Mesenchymal stem cell (in vitro differentiated cells and primary cell): Measurements from ENCODE around the gene PPP1R14D.
A peak's percentile ranks its signal among the peaks of the same experiment; 100 is the strongest.

Experiments used
- DNase-seq: peaks from one replicate; pipeline ENCODE4 v3.0.0-alpha.2; 2013
- H2AFZ ChIP-seq: one replicate; pipeline ENCODE4 v1.6.1; 2013; ENCODE audit warnings: low read depth, mild to moderate bottlenecking, control low read depth, inconsistent platforms, low read length, moderate library complexity
- H2AK5ac ChIP-seq: 2 replicates; pipeline ENCODE4 v1.6.1; 2013; ENCODE audit warnings: low read length, moderate library complexity, mild to moderate bottlenecking, inconsistent platforms; ENCODE audit not compliant: severe bottlenecking
- H2BK120ac ChIP-seq: one replicate; pipeline ENCODE4 v1.6.1; 2013; ENCODE audit warnings: low read depth, mild to moderate bottlenecking, inconsistent platforms, low read length, moderate library complexity
- H2BK12ac ChIP-seq, 2 experiments: one replicate each; pipeline ENCODE4 v1.6.1; 2013; ENCODE audit warnings: inconsistent platforms in 2 of 2, low read length in 2 of 2, mild to moderate bottlenecking in 2 of 2, moderate library complexity in 2 of 2, control low read depth in 1 of 2
- H2BK15ac ChIP-seq: one replicate; pipeline ENCODE4 v1.6.1; 2013; ENCODE audit warnings: mild to moderate bottlenecking, low read depth, inconsistent platforms; ENCODE audit not compliant: poor library complexity, severe bottlenecking
- H2BK5ac ChIP-seq: 2 replicates; pipeline ENCODE4 v1.6.1; 2013; ENCODE audit warnings: low read depth, mild to moderate bottlenecking, low read length, control low read depth, inconsistent platforms; ENCODE audit not compliant: poor library complexity, severe bottlenecking
- H3K14ac ChIP-seq, 2 experiments: one replicate each; pipeline ENCODE4 v1.6.1; 2013; ENCODE audit warnings: inconsistent platforms in 2 of 2, low read length in 2 of 2, control low read depth in 1 of 2, mild to moderate bottlenecking in 1 of 2, moderate library complexity in 1 of 2
- H3K18ac ChIP-seq, 2 experiments: one replicate each; pipeline ENCODE4 v1.6.1; 2013; ENCODE audit warnings: inconsistent platforms in 2 of 2, low read length in 2 of 2, control low read depth in 1 of 2, low read depth in 1 of 2, mild to moderate bottlenecking in 1 of 2
- H3K23ac ChIP-seq, 2 experiments: one replicate each; pipeline ENCODE4 v1.6.1; 2013; ENCODE audit warnings: inconsistent platforms in 2 of 2, low read length in 2 of 2, mild to moderate bottlenecking in 2 of 2, moderate library complexity in 2 of 2, control low read depth in 1 of 2
- H3K27ac ChIP-seq: 2 replicates; pipeline ENCODE4 v1.5.1; 2013; ENCODE audit warnings: mild to moderate bottlenecking, moderate library complexity, low read length, control low read depth, inconsistent platforms; ENCODE audit not compliant: poor library complexity, severe bottlenecking
- H3K27me3 ChIP-seq, 2 experiments: 2 replicates each; pipeline versions ENCODE4 v1.6.1 to v1.7.0; 2013; ENCODE audit warnings: low read length in 2 of 2, mild to moderate bottlenecking in 2 of 2, moderate library complexity in 2 of 2, control low read depth in 1 of 2, inconsistent platforms in 1 of 2; ENCODE audit not compliant: control insufficient read depth in 1 of 2, insufficient read depth in 1 of 2
- H3K36me3 ChIP-seq, 2 experiments: 2 replicates each; pipeline versions ENCODE4 v1.6.1 to v1.7.0; 2013; ENCODE audit warnings: low read length in 2 of 2, control low read depth in 1 of 2, inconsistent platforms in 1 of 2, low read depth in 1 of 2, mild to moderate bottlenecking in 1 of 2; ENCODE audit not compliant: insufficient read depth in 2 of 2, control insufficient read depth in 1 of 2
- H3K4ac ChIP-seq, 2 experiments: one replicate each; pipeline ENCODE4 v1.6.1; 2013; ENCODE audit warnings: inconsistent platforms in 2 of 2, low read length in 2 of 2, mild to moderate bottlenecking in 2 of 2, moderate library complexity in 2 of 2, control low read depth in 1 of 2, low read depth in 1 of 2
- H3K4me1 ChIP-seq: 2 replicates; pipeline ENCODE4 v1.6.1; 2013; ENCODE audit warnings: low read depth, low read length, control low read depth; ENCODE audit not compliant: control insufficient read depth, insufficient read depth
- H3K4me2 ChIP-seq: 2 replicates; pipeline ENCODE4 v1.6.1; 2013; ENCODE audit warnings: low read length, mild to moderate bottlenecking, inconsistent platforms; ENCODE audit not compliant: poor library complexity, severe bottlenecking
- H3K4me3 ChIP-seq, 2 experiments: 2 replicates each; pipeline versions ENCODE4 v1.5.1 to v1.7.0; 2013; ENCODE audit warnings: low read length in 2 of 2, mild to moderate bottlenecking in 2 of 2, control low read depth in 1 of 2, low read depth in 1 of 2; ENCODE audit not compliant: insufficient read depth in 1 of 2
- H3K79me1 ChIP-seq: replicated peaks from 2 replicates; pipeline ENCODE4 v1.6.1; 2013; ENCODE audit warnings: mild to moderate bottlenecking, control low read depth, low read length, inconsistent platforms; ENCODE audit not compliant: poor library complexity, severe bottlenecking
- H3K9ac ChIP-seq: 2 replicates; pipeline ENCODE4 v1.7.0; 2013; ENCODE audit warnings: mild to moderate bottlenecking, low read length, moderate library complexity
- H3K9me3 ChIP-seq: 2 replicates; pipeline ENCODE4 v1.7.0; 2013; ENCODE audit warnings: mild to moderate bottlenecking, low read length; ENCODE audit not compliant: control insufficient read depth
- H4K8ac ChIP-seq: one replicate; pipeline ENCODE4 v1.6.1; 2013; ENCODE audit warnings: inconsistent platforms, mild to moderate bottlenecking, low read length, moderate library complexity
- H4K91ac ChIP-seq: one replicate; pipeline ENCODE4 v1.6.1; 2013; ENCODE audit warnings: mild to moderate bottlenecking, low read length, inconsistent platforms
- WGBS: methylation state at CpG from one replicate; pipeline ENCODE4 v1.1.7; 2013; ENCODE audit warnings: mixed read lengths; 5-methylcytosine and 5-hydroxymethylcytosine counted together

The PPP1R14D gene

GRCh38 chr15:40767838-40768500 is 60.5 kb downstream of the PPP1R14D start:
- H2BK120ac ChIP-seq = no peak overlapping the region
- no peak overlapping the region for H3K14ac ChIP-seq
- peaks cover 19 to 35% of the 10 kb centered on the region in 2 experiments for H3K36me3 ChIP-seq
- H3K4me1 ChIP-seq = peaks cover 82% of the 10 kb centered on the region
- H3K9me3 ChIP-seq = no peaks in the 10 kb centered on the region
- H3K23ac ChIP-seq = no peak overlapping the region
- H3K27me3 ChIP-seq = no peaks in the 10 kb centered on the region
- no peak overlapping the region for H3K4ac ChIP-seq
- no peak overlapping the region for H3K4me2 ChIP-seq
- no peak for DNase-seq
- no peak overlapping the region for H2BK12ac ChIP-seq
- H3K79me1 ChIP-seq = peaks cover 3% of the 10 kb centered on the region
- H3K9ac ChIP-seq = no peak overlapping the region
- no peak overlapping the region for H2BK15ac ChIP-seq
- H2AFZ ChIP-seq = no peak overlapping the region
- no peak overlapping the region for H3K18ac ChIP-seq
- H2AK5ac ChIP-seq = peak overlapping the region; percentile 37
- no peak overlapping the region for H3K4me3 ChIP-seq
- H3K27ac ChIP-seq = no peak overlapping the region
- H4K91ac ChIP-seq = no peak overlapping the region
- no peak overlapping the region for H4K8ac ChIP-seq
- 94% methylated on average over 29 of the region's 29 CpGs for WGBS
- H2BK5ac ChIP-seq = no peak overlapping the region

- 82% methylated on average over 32 of the region's 32 CpGs for WGBS
- peaks cover 3% of the 10 kb centered on the region for H3K79me1 ChIP-seq
- H3K36me3 ChIP-seq = peaks cover 14 to 30% of the 10 kb centered on the region in 2 experiments
These were observed 61.3 kb downstream of the PPP1R14D start for GRCh38 chr15:40766906-40767837.

GRCh38 chr15:40766194-40766815 is 62.2 kb downstream of the PPP1R14D start:
- Histone ChIP-seq H2BK120ac (no peak overlapping the region), H3K18ac (peak overlapping the region in 1 of 2 experiments; percentile 59), H3K9ac (no peak overlapping the region), H3K4me1 (peaks cover 74% of the 10 kb centered on the region), H3K9me3 (no peaks in the 10 kb centered on the region), H3K4me3 (no peak overlapping the region), H2AK5ac (peak overlapping the region; percentile 18), H3K23ac (peak overlapping the region in 1 of 2 experiments; percentile 57), H3K4ac (no peak overlapping the region), H2AFZ (no peak overlapping the region), H3K14ac (no peak overlapping the region), H4K8ac (no peak overlapping the region), H3K27me3 (no peaks in the 10 kb centered on the region), H3K36me3 (peaks cover 7 to 24% of the 10 kb centered on the region in 2 experiments), H3K79me1 (peaks cover 3% of the 10 kb centered on the region), H3K27ac (no peak overlapping the region), H3K4me2 (no peak overlapping the region), H2BK5ac (no peak overlapping the region), H2BK12ac (peak overlapping the region in 1 of 2 experiments; percentile 33), H2BK15ac (no peak overlapping the region), H4K91ac (no peak overlapping the region)
- 86% methylated on average over 7 of the region's 7 CpGs for WGBS
- no peak for DNase-seq

More at GRCh38 chr15:40766906-40767837, 61.3 kb downstream of the PPP1R14D start:
- Histone ChIP-seq H2BK15ac (no peak overlapping the region), H3K27me3 (no peaks in the 10 kb centered on the region), H3K18ac (no peak overlapping the region), H3K4me1 (peaks cover 82% of the 10 kb centered on the region), H2AFZ (no peak overlapping the region), H3K9me3 (no peaks in the 10 kb centered on the region), H2BK12ac (no peak overlapping the region), H2AK5ac (no peak overlapping the region), H3K4me2 (peak overlapping the region; percentile 29), H3K9ac (no peak overlapping the region), H4K8ac (no peak overlapping the region), H2BK120ac (no peak overlapping the region), H2BK5ac (no peak overlapping the region), H4K91ac (no peak overlapping the region), H3K4ac (no peak overlapping the region), H3K23ac (no peak overlapping the region), H3K4me3 (no peak overlapping the region), H3K27ac (no peak overlapping the region), H3K14ac (no peak overlapping the region)
- peak; percentile 57 for DNase-seq
